Fibroblast of the aortic adventitia (primary cell): ENCODE data around the gene ITGA11. TPM values are rescaled to one million over a fixed set of nuclear protein-coding genes. Genes with fewer than 3 reads are reported as not detected.
A peak's percentile ranks its signal among the peaks of the same experiment; 100 is the strongest.

ENCODE experiments used
- DNase-seq: peaks from one replicate; pipeline ENCODE4 v3.0.0-alpha.2; 2010; ENCODE audit warnings: low read depth
- H3K4me3 ChIP-seq: 2 replicates; pipeline ENCODE4 v1.5.1; 2011; ENCODE audit warnings: low read depth, mild to moderate bottlenecking, control low read depth, low read length, moderate library complexity
- total RNA-seq: library from RNA; depleted of rRNA; stranded (reverse); fragments of >200 nt; gene quantifications from 2 replicates; pipeline ENCODE4 v1.2.3, GENCODE V29; 2012; ENCODE audit warnings: low replicate concordance
- TF ChIP-seq, protein P1 (sequence below): IDR thresholded peaks from 2 replicates; pipeline ENCODE4 v1.5.1; 2011; ENCODE audit warnings: mild to moderate bottlenecking, low read length, control low read depth, inconsistent platforms; ENCODE audit not compliant: insufficient read depth

ITGA11 gene
- total RNA-seq, 1 donor = 81.1 TPM

DNA sequence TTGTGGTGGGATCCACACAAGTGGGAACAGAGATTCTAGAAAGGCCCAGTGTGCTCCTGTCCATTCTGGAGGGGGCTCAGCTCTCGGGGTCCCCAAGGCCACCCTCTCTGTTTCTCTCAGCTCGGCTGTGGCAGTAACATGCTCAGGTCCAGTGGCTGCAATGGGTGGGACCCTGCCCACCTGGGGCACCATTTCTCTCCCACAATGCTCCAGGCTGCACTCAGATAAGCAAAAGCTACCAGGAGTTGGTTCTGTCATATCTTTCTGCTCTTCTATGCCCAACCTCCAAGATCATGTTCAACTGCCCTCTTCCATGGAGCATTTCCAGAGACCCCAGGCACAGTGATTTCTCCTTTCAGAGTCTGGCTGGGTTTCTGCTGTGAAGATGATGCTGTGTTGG lies 40.8 kb downstream of the ITGA11 start:
- TF ChIP-seq, protein P1, sequence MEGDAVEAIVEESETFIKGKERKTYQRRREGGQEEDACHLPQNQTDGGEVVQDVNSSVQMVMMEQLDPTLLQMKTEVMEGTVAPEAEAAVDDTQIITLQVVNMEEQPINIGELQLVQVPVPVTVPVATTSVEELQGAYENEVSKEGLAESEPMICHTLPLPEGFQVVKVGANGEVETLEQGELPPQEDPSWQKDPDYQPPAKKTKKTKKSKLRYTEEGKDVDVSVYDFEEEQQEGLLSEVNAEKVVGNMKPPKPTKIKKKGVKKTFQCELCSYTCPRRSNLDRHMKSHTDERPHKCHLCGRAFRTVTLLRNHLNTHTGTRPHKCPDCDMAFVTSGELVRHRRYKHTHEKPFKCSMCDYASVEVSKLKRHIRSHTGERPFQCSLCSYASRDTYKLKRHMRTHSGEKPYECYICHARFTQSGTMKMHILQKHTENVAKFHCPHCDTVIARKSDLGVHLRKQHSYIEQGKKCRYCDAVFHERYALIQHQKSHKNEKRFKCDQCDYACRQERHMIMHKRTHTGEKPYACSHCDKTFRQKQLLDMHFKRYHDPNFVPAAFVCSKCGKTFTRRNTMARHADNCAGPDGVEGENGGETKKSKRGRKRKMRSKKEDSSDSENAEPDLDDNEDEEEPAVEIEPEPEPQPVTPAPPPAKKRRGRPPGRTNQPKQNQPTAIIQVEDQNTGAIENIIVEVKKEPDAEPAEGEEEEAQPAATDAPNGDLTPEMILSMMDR = no peak
- no peak for DNase-seq
- H3K4me3 ChIP-seq = no peak overlapping the region

GRCh38 chr15:68389936-68390817 lies 41.8 kb downstream of the ITGA11 start:
- H3K4me3 ChIP-seq = no peak overlapping the region
- peak; percentile 38 for DNase-seq
- TF ChIP-seq, protein P1 = no peak

DNA sequence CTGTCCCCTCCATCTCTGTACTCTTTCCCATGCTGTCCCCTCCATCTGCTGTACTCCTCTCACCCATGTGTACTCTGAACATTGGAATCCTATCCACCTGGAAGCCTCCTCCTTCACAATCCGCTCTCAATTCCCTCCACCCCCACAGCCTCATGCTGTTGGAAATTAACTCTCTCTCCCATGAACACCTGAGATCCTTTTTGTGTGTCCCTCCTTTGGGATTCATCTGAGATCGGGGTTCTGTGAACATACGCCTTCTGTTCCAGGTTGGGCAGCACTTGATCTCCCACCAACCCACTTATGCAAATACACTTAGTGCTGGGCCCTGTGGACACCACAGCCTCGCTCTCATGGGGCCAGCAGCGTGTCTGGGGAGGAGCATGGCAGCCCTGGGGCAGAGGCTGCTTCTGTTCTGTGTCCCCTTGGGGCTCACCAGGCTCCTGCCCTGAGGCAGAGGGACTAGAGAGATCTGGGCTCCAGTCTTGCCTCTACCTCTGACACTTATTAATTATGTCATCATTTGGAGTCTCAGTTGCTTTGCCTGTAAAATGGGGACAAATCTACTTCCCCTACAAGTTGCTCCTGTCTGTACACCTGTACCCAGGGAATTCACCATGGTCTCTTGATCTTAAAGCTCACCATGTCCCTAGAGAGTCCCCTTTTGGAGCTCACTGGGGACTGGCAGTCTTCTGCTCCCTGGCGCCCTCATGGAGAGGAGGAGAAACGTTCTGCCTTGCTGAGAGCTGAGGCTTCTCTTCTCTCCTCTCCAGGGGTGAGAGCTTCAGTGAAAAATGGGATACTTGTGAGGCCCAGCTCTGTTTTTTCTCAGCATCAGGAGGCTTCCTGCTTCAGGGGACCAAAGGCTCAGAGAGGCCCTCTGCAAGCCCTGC lies 42.7 kb downstream of the ITGA11 start:
- no peak for DNase-seq
- H3K4me3 ChIP-seq = no peak overlapping the region
- TF ChIP-seq, protein P1 = no peak

DNA sequence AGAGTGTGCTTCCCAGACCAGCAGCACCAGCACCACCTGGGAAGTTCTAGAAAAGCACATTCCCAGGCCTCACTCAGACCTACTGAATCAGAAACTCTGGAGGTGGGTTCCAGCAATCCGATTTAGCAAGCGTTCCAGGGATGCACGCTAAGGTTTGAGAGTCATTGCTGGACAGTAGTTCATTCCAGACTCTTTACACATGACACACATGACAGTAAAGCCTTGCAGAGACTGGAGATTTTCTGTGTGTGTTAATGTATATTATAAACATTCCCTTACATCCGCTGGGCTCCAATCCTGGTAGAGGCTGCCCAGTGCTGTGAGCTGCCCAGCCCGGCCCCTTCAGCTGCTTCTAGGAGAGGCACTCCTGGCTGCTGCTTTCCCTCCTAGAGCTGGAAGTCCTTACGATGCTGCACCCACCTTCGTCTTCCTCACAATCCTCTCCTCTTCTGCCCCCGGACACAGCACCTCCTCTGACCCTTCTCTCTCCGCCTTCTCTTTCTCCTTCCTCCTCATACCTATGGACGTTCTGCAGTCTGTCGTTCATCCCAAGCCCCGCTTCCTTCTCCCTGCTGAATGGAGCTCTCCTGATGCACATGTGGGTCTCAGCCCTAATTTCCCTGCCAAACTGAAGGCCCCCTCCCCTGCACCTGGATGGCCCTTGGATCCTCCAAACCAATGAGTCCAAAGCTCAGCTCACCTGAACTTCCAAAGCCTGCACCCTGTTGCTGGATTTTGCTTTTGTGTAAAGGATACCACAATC lies 44.4 kb downstream of the ITGA11 start:
- no peak for DNase-seq
- no peak overlapping the region for H3K4me3 ChIP-seq
- TF ChIP-seq, protein P1 = no peak

DNA sequence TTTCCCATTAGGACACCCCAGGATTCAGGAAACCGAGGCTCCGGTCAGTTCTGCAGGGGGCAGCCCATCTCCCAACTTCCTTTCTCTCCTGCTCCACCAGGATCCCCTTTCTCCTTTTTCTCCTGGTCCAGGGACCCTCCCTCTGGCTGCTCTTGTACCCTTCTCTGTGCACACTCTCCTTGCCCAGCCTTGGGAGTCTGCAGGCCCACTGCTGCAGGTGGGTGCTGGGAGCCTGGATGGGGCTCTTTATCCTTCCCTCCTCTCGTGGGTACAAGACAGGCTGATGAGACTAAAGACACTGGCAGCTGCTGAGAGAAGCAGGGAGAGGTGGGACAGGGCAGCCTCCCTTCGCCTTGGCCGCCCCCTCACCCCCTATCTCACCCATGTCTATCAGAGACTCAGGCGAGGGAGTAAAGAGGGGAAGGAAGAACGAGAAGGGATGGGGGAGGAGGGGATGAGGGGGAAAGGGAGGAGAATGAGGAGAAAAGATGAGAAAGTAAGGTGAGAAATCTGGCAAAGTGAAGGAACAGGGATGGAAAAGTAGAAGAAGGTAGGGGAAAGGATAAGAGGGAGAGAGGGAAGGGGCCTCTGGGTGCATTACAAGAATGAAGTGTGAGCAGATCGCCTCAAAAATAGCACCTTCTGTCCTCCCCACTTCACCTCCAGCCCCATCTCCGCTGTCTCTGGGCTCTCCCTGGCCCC lies 45.2 kb downstream of the ITGA11 start:
- TF ChIP-seq, protein P1 = no peak
- DNase-seq = no peak
- H3K4me3 ChIP-seq = no peak overlapping the region
